ENCODE data around the gene EIPR1.

EIPR1 gene

DNA sequence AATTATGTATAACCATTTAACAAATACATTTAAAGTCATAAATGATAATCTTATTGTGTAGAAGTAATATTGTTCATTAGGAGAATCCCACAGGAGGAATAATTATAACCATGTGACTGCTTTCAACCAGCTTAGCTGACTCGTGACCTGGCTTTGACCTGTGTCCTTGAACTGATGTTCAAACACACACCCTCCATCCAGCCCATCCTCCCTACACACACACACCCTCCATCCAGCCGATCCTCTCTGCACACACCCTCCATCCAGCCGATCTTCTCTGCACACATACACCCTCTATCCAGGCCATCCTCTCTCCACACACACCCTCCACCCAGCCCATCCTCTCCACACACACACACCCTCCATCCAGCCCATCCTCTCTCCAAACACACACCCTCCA is 83.5 kb downstream of the EIPR1 start:
- Histone ChIP-seq H3K27ac (ENCODE audit: low read depth, low read length) (no peak overlapping the region), H3K4me3 (ENCODE audit: low read depth, low read length) (no peak overlapping the region), H3K36me3 (ENCODE audit: control insufficient read depth, insufficient read depth, low read length) (0 out of 2 replicates have a peak, but pooled peaks cover 3% of the 10 kb centered on the region), H3K9ac (ENCODE audit: low read length) (no peak overlapping the region), H3K4me1 (ENCODE audit: control insufficient read depth, insufficient read depth, low read length) (no peaks in the 10 kb centered on the region), H3K27me3 (ENCODE audit: control insufficient read depth, insufficient read depth, low read length) (no peaks in the 10 kb centered on the region), H3K9me3 (ENCODE audit: control insufficient read depth, insufficient read depth, low read depth, low read length) (no peaks in the 10 kb centered on the region)

DNA sequence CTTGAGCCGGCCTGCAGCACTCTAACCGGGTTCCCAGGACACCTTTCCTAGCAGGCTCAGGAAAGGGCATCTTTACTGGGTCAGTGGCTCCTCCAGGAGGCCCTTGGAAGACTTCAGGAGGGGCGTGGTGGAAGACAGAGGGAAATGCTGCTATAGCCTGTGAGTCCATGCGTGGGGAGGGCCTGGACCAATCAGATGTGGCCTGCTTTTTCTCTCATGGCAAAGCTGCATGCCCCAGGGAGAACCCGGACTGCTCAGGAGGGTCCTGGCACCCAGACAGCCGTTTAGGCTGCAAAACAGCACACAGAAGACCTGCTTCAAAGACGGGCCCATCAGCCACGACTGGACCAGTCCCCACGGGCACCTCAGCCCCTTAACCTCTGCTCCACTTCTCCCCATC is 84.4 kb downstream of the EIPR1 start:
- Histone ChIP-seq H3K27ac (ENCODE audit: low read depth, low read length) (no peak overlapping the region), H3K9ac (ENCODE audit: low read length) (no peak overlapping the region), H3K4me3 (ENCODE audit: low read depth, low read length) (no peak overlapping the region), H3K36me3 (ENCODE audit: control insufficient read depth, insufficient read depth, low read length) (no peaks in the 10 kb centered on the region), H3K9me3 (ENCODE audit: control insufficient read depth, insufficient read depth, low read depth, low read length) (no peaks in the 10 kb centered on the region), H3K4me1 (ENCODE audit: control insufficient read depth, insufficient read depth, low read length) (no peaks in the 10 kb centered on the region), H3K27me3 (ENCODE audit: control insufficient read depth, insufficient read depth, low read length) (no peaks in the 10 kb centered on the region)

DNA sequence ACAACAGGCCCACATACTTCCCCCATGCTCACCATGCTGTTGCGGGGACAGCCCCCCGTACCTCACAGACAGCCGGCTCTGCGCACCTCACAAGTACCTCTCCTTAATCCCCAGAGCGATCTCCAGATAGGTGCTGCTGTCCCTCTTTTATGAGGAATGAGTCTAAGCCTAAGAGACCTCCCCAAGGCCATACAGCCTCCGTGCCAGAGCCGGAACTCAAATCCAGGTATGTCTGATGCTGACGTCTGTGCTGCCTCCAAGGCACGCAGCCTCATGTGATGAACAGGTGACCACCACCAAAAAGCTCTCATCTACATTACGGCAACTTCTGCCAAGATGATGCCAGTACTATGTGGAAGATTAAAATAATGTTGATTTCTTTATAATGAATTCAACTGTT is 85.2 kb downstream of the EIPR1 start:
- Histone ChIP-seq H3K9ac (ENCODE audit: low read length) (no peak overlapping the region), H3K9me3 (ENCODE audit: control insufficient read depth, insufficient read depth, low read depth, low read length) (peaks cover 4% of the 10 kb centered on the region; the same call in 1 of the 2 replicates), H3K27ac (ENCODE audit: low read depth, low read length) (no peak overlapping the region), H3K27me3 (ENCODE audit: control insufficient read depth, insufficient read depth, low read length) (no peaks in the 10 kb centered on the region), H3K36me3 (ENCODE audit: control insufficient read depth, insufficient read depth, low read length) (no peaks in the 10 kb centered on the region), H3K4me1 (ENCODE audit: control insufficient read depth, insufficient read depth, low read length) (no peaks in the 10 kb centered on the region), H3K4me3 (ENCODE audit: low read depth, low read length) (no peak overlapping the region)

DNA sequence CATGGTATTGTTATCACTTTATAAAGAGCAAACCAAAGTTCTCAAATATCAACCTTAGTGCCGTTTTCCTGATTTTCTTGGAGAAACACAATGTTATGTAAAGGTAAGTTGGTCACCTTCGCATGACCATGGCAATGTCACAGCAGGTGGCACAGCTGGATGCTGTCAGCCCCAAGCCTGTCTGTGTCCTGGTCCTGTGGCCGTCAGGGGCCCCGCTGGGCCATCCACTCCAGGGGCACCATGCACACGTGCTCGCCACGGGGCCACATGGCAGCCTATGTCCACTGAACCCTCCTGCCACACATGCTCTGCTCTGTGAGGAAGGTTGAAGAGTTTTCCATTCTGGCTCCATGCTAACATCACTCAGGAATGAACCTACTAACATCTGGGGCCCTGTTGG is 85.9 kb downstream of the EIPR1 start:
- Histone ChIP-seq H3K9ac (ENCODE audit: low read length) (no peak overlapping the region), H3K4me1 (ENCODE audit: control insufficient read depth, insufficient read depth, low read length) (no peaks in the 10 kb centered on the region), H3K9me3 (ENCODE audit: control insufficient read depth, insufficient read depth, low read depth, low read length) (peaks cover 4% of the 10 kb centered on the region; the same call in 1 of the 2 replicates), H3K27me3 (ENCODE audit: control insufficient read depth, insufficient read depth, low read length) (no peaks in the 10 kb centered on the region), H3K4me3 (ENCODE audit: low read depth, low read length) (no peak overlapping the region), H3K27ac (ENCODE audit: low read depth, low read length) (no peak overlapping the region), H3K36me3 (ENCODE audit: control insufficient read depth, insufficient read depth, low read length) (no peaks in the 10 kb centered on the region)

DNA sequence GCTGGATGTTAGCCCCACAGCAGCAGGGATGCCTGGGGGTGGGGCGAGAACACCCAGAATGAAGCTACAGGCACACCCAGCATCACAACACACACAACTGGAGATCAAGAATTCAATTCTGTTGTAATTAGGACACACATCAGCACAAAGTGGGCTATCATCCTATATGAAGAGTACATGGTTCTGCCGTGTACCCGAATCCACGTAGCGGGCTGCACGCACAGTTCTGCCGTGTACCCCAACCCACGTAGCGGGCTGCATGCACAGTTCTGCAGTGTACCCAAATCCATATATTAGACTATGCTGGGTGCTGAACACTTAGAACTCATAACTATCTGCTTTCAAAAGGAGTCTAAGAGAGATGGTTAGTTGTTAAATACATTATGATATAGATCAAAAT is 86.5 kb downstream of the EIPR1 start:
- Histone ChIP-seq H3K4me1 (ENCODE audit: control insufficient read depth, insufficient read depth, low read length) (no peaks in the 10 kb centered on the region), H3K36me3 (ENCODE audit: control insufficient read depth, insufficient read depth, low read length) (no peaks in the 10 kb centered on the region), H3K27ac (ENCODE audit: low read depth, low read length) (no peak overlapping the region), H3K27me3 (ENCODE audit: control insufficient read depth, insufficient read depth, low read length) (no peaks in the 10 kb centered on the region), H3K4me3 (ENCODE audit: low read depth, low read length) (no peak overlapping the region), H3K9me3 (ENCODE audit: control insufficient read depth, insufficient read depth, low read depth, low read length) (peaks cover 4% of the 10 kb centered on the region; the same call in 1 of the 2 replicates), H3K9ac (ENCODE audit: low read length) (no peak overlapping the region)

DNA sequence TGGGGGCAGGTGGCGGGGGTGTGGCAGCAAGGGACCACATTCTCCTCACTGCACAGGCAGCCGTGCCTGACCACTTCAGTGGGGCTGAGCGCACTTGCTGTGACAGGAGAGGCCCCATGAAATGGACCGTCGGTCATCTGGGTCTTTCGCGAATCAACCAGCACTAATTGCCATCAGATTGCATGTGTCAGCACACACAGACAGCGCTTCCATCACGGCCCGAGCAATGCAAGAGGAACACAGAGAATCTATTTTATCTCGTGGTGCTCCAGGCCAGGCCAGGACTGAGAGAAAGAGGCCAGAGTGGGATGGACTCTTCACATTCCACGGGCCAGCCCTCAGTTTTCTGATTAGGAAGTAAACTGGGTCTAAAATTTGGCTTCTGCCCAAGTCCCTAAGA is 87.0 kb downstream of the EIPR1 start:
- H3K36me3 ChIP-seq (ENCODE audit: control insufficient read depth, insufficient read depth, low read length), result no peaks in the 10 kb centered on the region
- no peaks in the 10 kb centered on the region for H3K4me1 ChIP-seq (ENCODE audit: control insufficient read depth, insufficient read depth, low read length)
- H3K9me3 ChIP-seq (ENCODE audit: control insufficient read depth, insufficient read depth, low read depth, low read length), result peaks cover 4% of the 10 kb centered on the region; the same call in 1 of the 2 replicates
- H3K27ac ChIP-seq (ENCODE audit: low read depth, low read length), result no peak overlapping the region
- H3K4me3 ChIP-seq (ENCODE audit: low read depth, low read length), result no peak overlapping the region
- H3K27me3 ChIP-seq (ENCODE audit: control insufficient read depth, insufficient read depth, low read length), result no peaks in the 10 kb centered on the region
- H3K9ac ChIP-seq (ENCODE audit: low read length), result no peak overlapping the region

DNA sequence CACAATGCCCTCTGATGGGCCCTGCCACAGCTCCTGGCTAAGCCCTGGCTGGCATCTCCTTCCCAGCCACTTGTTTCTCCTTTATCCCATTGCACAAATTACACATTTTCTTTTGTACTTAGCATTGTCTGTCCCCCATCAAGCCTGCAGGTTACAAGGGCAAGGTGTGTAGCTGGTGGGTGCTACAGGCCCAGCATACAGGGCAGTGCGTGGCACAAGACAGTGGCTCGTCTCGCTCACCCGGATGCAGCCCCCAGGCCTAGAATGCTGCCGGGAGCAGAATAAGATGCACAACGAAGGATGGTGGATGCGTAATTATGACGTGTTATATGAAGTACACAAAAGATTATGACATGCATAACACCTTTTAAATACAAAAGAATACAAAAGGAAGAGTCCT is 87.6 kb downstream of the EIPR1 start:
- Histone ChIP-seq H3K9me3 (ENCODE audit: control insufficient read depth, insufficient read depth, low read depth, low read length) (peaks cover 4% of the 10 kb centered on the region; the same call in 1 of the 2 replicates), H3K27ac (ENCODE audit: low read depth, low read length) (no peak overlapping the region), H3K9ac (ENCODE audit: low read length) (no peak overlapping the region), H3K27me3 (ENCODE audit: control insufficient read depth, insufficient read depth, low read length) (no peaks in the 10 kb centered on the region), H3K36me3 (ENCODE audit: control insufficient read depth, insufficient read depth, low read length) (no peaks in the 10 kb centered on the region), H3K4me1 (ENCODE audit: control insufficient read depth, insufficient read depth, low read length) (no peaks in the 10 kb centered on the region), H3K4me3 (ENCODE audit: low read depth, low read length) (no peak overlapping the region)

DNA sequence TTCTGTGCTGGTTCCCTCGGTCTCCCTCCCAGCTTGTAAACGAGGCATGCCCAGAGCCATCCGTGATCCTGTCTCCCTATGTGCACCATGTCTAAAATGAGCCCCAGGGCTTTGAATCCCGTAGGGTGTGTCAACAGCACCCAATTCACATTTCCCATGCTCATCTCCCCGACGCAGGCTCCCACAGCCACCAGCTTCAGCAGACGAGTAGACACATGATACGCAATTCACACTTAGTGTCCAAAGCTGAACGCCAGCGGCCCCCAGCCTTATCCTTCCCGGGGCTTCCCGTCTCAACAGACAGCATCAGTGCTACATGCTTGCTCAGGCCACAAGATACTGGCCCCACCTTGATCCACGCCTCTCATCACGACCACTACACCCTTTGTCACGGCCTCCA is 88.1 kb downstream of the EIPR1 start:
- Histone ChIP-seq H3K4me3 (ENCODE audit: low read depth, low read length) (no peak overlapping the region), H3K4me1 (ENCODE audit: control insufficient read depth, insufficient read depth, low read length) (no peaks in the 10 kb centered on the region), H3K27me3 (ENCODE audit: control insufficient read depth, insufficient read depth, low read length) (no peaks in the 10 kb centered on the region), H3K27ac (ENCODE audit: low read depth, low read length) (no peak overlapping the region), H3K36me3 (ENCODE audit: control insufficient read depth, insufficient read depth, low read length) (no peaks in the 10 kb centered on the region), H3K9me3 (ENCODE audit: control insufficient read depth, insufficient read depth, low read depth, low read length) (peaks cover 4% of the 10 kb centered on the region; the same call in 1 of the 2 replicates), H3K9ac (ENCODE audit: low read length) (no peak overlapping the region)

DNA sequence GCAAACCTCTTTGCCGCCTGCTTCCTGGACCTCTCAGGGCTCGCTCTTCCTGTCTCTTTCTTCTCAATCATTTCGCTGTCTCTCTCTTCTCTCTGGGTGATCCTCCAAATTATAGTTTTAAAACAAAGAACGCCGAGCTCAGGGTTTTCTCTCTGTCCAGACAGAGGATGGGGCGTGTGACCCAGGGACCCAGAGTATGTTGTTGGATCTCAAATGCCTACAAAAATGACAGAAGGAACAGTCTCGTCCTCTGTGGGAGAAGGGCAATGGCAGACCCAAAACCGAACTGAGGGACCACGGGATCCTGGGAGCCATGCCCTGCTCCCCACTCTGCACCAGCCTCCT is 88.5 kb downstream of the EIPR1 start:
- H3K27me3 ChIP-seq (ENCODE audit: control insufficient read depth, insufficient read depth, low read length), result no peaks in the 10 kb centered on the region
- no peaks in the 10 kb centered on the region for H3K4me1 ChIP-seq (ENCODE audit: control insufficient read depth, insufficient read depth, low read length)
- H3K36me3 ChIP-seq (ENCODE audit: control insufficient read depth, insufficient read depth, low read length), result no peaks in the 10 kb centered on the region
- H3K4me3 ChIP-seq (ENCODE audit: low read depth, low read length), result no peak overlapping the region
- H3K9me3 ChIP-seq (ENCODE audit: control insufficient read depth, insufficient read depth, low read depth, low read length), result peaks cover 4% of the 10 kb centered on the region; the same call in 1 of the 2 replicates
- no peak overlapping the region for H3K9ac ChIP-seq (ENCODE audit: low read length)
- H3K27ac ChIP-seq (ENCODE audit: low read depth, low read length), result no peak overlapping the region

DNA sequence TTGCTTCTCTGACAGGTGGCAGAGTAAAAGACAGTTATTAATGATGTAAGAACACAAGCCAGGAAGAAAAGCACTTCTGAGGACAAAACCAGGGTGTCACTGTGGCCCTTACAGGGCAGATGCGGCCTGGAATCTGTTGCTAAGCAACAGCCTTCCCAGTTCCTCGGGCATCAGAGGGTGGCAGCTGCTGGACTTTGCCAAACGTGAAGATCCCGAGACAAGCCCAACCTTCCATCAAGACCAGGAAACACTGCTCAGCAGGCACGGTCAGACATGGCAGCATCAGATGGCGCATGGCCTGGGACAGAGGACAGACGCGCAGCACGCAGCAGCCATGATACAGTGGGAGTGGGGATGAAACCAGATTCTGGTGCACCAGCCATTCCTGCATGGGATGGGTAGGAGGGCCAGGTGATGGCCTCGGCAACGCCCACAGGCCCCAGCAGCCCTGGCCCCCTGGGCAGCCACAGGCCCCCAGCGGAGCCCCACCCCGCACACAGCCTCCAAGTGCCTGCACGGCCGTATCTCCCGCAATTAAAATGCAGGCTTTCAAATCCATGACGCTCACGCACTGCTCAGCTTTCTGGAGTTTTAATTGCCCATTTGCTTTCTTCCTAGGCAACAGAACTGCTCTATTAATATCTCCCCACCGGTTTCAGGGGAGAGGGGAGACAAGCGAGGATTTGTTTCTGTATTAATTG is 89.0 kb downstream of the EIPR1 start:
- no peaks in the 10 kb centered on the region for H3K36me3 ChIP-seq (ENCODE audit: control insufficient read depth, insufficient read depth, low read length)
- no peak overlapping the region for H3K27ac ChIP-seq (ENCODE audit: low read depth, low read length)
- H3K4me1 ChIP-seq (ENCODE audit: control insufficient read depth, insufficient read depth, low read length), result no peaks in the 10 kb centered on the region
- no peak overlapping the region for H3K9ac ChIP-seq (ENCODE audit: low read length)
- H3K9me3 ChIP-seq (ENCODE audit: control insufficient read depth, insufficient read depth, low read depth, low read length), result peaks cover 4% of the 10 kb centered on the region; the same call in 1 of the 2 replicates
- H3K4me3 ChIP-seq (ENCODE audit: low read depth, low read length), result no peak overlapping the region
- no peaks in the 10 kb centered on the region for H3K27me3 ChIP-seq (ENCODE audit: control insufficient read depth, insufficient read depth, low read length)

DNA sequence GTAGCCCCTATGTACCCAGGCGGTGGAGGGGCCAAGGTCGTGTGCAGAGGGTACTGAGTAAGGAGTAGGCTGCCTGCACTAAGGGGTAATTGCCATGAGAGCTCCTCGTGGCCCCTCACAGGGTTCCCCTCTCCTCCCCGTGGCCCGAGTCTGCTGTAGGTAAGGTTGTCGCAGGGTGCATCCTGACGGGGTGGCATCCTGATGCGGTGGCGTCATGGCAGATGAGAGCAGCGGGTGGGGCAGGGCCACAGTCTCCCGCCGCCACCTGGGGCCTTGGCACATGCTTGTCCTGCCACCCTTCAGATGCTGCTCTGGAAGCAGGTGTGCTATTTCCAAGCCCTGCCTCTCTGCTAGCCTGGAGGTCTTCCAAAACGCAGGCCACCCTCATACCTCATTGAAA is 89.7 kb downstream of the EIPR1 start:
- no peak overlapping the region for H3K4me3 ChIP-seq (ENCODE audit: low read depth, low read length)
- H3K27ac ChIP-seq (ENCODE audit: low read depth, low read length), result no peak overlapping the region
- no peaks in the 10 kb centered on the region for H3K36me3 ChIP-seq (ENCODE audit: control insufficient read depth, insufficient read depth, low read length)
- H3K9ac ChIP-seq (ENCODE audit: low read length), result no peak overlapping the region
- H3K4me1 ChIP-seq (ENCODE audit: control insufficient read depth, insufficient read depth, low read length), result no peaks in the 10 kb centered on the region
- peaks cover 4% of the 10 kb centered on the region; the same call in 1 of the 2 replicates for H3K9me3 ChIP-seq (ENCODE audit: control insufficient read depth, insufficient read depth, low read depth, low read length)
- no peaks in the 10 kb centered on the region for H3K27me3 ChIP-seq (ENCODE audit: control insufficient read depth, insufficient read depth, low read length)
